CD4-positive, alpha-beta T cell treated with Interleukin-17A for 4 hours (primary cell): ENCODE data around the gene CCL2.

Experiments used
- DNase-seq: peaks from one replicate; pipeline ENCODE4 v3.0.0-alpha.2; 2020; ENCODE audit warnings: mixed read lengths

CCL2 gene

DNA sequence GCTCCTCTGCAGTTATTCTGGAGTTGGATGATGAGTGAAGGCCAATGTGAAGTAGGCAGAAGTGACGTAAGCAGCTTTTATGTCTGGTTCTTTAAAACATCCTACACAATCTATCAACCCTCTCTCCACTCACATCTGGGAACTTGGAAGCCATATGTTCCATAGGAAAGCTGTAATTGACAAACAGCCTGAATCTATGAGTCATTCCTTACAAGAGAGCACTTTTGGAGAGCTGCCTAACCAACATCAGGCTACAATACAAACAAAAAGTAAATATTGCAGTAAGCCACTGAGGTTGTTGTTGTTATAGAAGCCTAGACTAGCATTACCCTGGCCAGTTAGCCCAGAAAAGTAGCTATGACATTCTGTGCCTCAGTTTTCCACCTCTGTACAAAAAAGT, 20.8 kb downstream of the CCL2 start:
- no peak for DNase-seq

DNA sequence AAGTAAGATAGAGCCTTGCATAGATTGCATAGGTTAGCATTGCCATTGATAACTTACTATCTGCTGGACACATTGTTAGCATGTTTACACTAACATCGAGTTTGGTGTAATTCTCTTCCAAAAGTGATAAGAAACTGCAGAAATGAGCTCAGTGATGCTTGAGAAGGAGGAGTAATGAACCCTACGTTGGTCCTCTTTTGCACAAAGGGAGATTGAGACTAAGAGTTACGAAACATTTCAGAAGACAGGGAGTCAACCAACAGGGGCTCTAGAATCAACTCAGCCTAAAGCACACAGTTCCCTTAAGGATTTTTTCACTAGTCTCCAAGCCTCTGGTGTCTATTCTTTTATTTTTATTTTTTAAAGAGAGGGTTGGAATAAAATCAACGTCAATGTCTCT, 21.7 kb downstream of the CCL2 start:
- DNase-seq = no peak

DNA sequence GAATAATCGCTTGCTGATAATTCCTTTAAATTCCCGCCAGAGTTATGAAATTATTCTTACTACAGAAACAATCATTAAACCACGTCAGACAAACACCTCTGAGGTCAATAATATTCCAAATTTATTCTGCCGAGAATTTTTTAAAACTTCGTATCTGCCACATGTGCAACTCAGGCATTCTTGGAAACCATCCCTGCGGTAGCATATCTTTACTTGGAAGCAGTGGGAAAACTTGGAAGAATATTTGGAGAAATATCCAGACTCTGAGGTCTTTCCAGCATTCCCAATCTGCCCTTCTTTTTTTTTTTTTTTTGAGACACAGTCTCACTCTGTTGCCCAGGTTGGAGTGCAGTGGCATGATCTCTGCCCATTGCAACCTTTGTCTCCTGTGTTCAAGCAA, 28.5 kb downstream of the CCL2 start:
- no peak for DNase-seq

DNA sequence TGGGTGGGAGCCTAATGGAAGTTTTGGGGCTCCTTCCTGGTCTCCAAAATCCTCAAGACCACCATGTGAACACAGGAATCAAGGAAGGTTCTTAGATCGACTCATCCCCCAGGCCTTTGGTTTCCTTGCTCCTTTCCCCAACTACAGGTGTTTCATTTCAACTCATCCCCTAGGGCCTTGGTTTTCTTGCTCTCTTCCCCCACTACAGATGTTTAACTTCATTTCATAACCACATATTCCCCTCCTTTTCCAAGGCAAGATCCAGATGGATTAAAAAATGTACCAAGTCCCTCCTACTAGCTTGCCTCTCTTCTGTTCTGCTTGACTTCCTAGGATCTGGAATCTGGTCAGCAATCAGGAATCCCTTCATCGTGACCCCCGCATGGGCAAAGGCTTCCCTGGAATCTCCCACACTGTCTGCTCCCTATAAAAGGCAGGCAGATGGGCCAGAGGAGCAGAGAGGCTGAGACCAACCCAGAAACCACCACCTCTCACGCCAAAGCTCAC, 30.3 kb downstream of the CCL2 start, which contains the start of gene CCL11:
Gene CCL11, plus strand, starts transcription at position 457 of the 507 bp plus-strand sequence. CDS start 67 bp downstream, outside the sequence.
- no peak for DNase-seq

DNA sequence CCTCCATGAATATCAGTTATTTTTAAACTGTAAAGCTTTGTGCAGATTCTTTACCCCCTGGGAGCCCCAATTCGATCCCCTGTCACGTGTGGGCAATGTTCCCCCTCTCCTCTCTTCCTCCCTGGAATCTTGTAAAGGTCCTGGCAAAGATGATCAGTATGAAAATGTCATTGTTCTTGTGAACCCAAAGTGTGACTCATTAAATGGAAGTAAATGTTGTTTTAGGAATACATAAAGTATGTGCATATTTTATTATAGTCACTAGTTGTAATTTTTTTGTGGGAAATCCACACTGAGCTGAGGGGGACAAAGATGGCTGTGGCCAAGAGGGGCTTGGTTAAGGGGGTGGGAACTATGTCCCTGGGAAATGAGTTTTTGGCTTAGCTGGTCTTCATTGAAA, 32.8 kb downstream of the CCL2 start:
- DNase-seq = no peak

DNA sequence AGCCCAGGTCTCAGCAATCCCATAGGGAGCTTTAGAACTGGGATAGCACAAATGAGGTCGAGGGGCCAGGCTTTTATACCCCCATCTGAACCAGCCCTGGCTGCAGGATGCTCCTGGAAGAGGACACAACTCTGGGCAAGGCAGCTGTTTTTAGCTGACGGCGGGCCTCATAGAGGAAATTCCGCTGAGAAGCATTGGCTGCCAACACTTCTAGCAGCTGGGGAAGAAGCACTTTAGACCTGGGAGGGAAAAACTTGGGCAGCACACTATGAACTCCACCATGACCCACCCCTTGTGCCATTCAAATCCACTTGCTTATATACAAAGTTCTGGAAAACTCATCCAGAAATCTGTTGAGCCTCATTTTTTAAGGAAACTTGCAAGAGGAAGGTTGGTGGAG, 35.5 kb downstream of the CCL2 start:
- no peak for DNase-seq

DNA sequence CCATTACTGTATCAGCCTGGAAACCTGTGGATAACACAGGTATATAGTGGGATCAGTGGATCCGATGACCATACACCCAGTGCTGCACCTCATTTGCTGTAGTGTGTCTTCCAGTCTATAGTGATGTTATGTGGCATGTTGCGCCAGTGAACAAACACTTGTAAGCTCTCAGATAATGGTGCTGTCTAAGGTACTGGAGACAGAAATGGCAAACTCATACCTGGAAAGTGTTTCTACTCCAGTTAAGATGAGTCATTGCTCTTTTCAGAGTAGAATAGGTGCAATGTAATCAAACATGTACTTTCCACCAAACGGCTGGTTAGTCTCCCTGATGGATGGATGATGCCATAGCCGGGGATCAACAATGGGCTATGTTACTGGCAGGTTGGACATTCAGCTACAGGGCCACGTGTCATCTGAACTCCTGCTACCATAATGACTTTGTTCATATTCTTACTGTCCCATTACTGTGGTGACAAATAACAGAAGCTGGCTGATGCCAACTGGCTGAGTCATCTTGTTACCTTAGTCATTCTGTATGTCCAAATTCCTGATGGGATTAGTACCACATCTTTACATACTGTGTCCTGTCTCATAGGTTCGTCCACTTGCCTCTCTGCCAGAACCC, 36.8 kb downstream of the CCL2 start:
- DNase-seq = no peak

DNA sequence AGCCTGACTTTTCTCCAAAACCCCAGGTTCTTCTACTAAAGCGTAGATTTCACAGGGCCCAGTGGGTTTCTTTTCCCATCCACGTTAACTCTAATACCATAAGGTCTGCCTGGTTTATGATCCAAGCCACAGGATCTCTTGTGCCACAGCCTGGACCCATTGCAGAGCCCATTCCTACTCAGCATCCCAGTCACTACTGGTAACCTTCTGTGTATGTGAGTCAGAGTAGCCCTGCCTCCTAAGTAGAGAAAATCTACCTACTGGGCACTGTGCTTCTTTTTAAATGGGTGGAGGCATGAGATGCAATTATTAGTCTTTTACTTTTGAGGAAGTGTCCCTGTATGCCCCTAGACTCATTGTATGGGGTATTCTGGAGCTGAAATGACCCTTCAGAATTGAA, 43.9 kb downstream of the CCL2 start:
- DNase-seq = no peak

DNA sequence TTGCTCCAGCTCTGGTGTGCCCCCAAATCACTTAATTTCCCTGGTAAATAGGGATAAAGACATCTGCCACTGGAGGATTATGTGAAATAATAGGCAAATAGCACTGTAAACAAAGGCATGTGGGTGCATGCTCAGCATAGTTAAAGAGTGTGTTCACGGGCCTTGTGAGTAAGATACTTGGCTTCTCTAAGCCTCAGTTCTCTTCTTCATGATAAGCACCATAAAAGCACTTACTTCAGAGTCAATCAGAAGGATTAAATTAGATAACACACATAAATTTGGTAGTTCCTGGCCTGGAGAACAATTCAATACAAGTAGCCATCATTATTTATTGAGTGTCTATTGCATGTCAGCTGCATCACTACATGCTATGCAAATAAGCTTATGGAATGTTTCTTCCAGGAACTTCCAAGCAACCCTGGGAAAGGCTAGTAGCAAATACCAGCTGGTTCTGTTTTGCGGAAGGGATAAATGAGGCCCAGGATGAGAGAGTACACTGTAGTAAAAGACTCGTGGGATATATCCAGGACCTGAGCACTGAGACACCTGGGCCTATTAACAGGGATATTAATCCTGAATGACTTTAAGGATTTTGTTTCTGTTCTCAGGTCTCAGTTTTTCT, 45.0 kb downstream of the CCL2 start:
- DNase-seq = no peak

DNA sequence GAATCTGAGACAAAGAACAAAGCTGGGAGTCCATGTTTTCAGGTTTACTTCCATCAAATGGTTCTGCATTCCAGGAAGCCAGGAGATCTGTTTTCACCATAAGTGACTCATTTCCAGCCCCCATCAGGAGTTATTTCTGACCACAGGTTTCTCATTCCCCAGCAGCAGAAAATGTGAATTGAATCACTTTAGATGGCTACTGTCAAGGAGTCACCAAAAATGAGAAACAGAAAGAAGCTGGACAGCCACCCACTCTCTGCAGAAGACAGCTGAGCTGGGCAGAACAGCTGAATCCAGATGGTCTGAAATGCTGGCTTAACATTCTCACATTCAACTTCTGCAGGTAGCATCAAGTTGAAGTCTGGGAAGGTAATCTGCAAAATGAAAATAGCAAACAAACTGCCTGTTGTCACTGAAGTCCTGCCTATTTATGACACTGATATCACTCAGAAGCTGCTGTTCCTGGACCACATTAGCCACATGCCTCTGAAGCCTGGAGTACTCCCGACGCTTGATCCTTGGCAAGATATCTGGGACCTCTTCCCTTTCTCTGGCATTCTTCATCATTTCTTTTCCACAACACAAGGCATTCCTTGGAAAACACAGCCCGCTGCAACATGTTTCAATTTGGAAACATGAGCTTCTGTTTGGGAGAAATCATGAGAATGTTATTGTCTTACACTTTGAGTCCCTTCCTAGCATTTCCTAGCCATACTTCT, 45.7 kb downstream of the CCL2 start:
- DNase-seq = no peak

DNA sequence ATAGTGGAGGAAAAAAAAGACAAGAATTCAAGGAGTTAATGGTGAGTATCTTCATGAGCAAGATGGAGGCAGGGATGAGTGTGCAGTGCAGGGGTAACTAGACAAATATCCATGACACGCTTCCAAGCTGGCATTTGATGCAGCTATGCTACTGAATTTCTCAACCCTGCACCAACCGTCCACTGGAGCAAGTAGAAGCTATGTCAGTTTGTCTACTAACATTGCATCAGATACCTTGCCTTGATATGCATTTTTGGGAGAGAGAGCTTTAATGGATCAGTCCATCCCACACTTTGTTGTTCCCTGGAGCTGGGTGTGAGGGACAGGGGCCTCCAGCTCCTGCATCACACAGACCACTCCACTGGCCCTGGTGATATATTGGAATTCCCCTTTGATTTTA, 46.9 kb downstream of the CCL2 start:
- DNase-seq = no peak

DNA sequence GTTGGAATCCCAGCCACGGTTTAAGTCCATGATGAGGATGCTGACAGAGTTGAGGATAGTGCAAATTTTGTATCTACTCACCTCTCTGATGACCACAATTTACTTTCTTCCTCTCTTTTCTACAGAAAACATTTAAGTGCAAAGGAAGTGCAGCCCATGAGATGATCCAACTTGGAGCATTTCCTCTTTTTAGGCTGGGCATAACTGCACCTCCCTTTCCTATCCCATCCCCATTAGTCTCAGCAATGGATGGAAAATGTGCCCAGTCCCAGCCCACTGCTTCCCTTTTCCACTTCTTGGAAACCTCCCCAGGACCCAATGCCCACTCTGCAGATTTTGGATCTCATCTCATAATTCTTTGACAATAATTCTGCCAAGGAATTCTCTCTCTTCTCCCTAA, 47.6 kb downstream of the CCL2 start:
- DNase-seq = no peak

DNA sequence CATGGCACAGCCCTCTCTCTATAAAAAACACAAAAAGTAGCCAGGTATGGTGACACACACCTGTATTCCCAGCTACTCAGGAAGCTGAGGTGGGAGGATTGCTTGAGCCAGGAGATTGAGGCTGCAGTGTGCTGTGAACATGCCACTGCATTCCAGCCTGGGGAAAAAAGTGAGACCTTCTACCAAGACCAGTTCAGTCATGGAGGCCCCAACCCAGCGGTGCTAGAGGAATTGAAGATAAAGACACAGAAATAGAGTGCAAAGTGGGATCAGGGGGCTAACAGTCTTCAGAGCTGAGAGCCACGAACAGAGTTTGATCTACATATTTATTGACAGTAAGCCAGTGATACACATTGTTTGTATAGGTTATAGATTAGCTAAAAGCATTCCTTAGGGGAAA, 48.5 kb downstream of the CCL2 start:
- no peak for DNase-seq

DNA sequence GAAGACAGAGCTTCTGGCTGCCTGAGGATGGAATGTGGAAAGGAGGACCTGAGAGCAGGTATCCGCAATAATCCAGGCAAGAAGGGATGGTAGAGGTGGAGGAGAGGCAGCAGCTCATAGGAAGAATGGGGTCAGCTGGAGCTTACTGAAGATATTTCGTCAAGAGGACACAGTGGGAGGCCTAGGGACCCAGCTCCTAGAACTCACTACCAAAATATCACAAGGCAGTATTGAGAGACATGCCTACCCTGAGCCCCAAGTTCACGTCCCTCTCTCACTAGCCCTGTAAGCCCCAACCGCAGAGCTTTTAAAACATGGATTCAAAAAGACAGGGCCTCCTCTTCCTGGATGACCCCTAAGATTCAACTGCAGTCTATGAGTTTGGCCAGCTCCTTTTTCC, 50.0 kb downstream of the CCL2 start:
- DNase-seq = no peak

DNA sequence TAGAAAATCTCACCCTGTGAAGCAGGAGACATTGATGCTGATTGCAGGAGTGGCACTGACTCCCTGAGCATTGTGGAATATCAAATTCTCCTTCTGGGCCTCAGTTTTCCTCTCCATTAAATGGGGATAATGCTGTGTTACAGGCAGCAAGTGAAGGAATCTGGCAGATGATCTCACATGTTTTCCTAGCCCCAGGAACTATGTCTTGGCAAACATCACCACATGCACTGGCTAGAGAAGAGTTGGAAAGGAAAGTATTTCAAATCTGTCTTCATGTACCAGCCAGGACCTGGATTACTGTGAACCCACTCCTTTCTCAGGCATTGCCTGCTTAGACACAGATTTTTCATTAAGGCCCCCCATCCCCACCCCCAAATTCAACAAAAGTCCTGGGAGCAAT, 50.5 kb downstream of the CCL2 start:
- DNase-seq = no peak

DNA sequence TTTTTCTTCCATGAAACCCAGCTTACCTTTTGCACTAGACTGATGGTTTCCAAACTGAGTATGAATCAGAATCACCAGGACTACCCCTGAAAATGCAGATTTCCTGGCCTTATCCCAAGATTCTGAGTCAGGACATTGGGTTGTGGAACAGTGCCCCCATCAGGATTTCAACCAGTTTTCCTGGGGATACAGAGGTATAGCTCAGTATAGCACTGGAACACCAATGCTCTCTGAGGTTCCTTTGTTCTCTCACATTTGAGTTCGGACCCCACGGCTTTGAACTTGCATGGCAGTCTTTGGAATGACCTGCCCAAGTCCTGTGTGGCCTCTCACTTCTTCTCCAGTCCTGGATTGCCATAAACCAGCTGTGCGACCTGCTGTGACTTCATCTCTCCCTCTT, 51.4 kb downstream of the CCL2 start:
- DNase-seq = no peak
